AG08395 (cell line): Measurements from ENCODE around the gene OR6C65.
"Not testable (repeated sequence)": the region's sequence is repeated elsewhere in the genome, so short reads cannot be mapped to it uniquely, and the experiment has no call there.

ENCODE experiments used
- DNase-seq: peaks from one replicate; pipeline ENCODE4 v3.0.0; 2012; ENCODE audit warnings: mixed read lengths, low spot score

Gene OR6C65

GRCh38 chr12:55400229-55400628 is at the start of gene OR6C65:
TSS of gene OR6C65 (plus strand) at chr12:55400529. CDS start at chr12:55400529, 0 bp downstream.
- no peak for DNase-seq

GRCh38 chr12:55355338-55355737 is 45.0 kb upstream of the OR6C65 start:
- not testable (repeated sequence) for DNase-seq

GRCh38 chr12:55362675-55363074 is 37.7 kb upstream of the OR6C65 start, which contains the start of gene OR6C75:
TSS of gene OR6C75 (plus strand) at chr12:55362975. CDS start at chr12:55365111, 2,136 bp downstream.
- DNase-seq = no peak

- DNase-seq = no peak
These were observed 35.2 kb upstream of the OR6C65 start for GRCh38 chr12:55365086-55365485.

- no peak for DNase-seq
These were observed 27.8 kb upstream of the OR6C65 start for GRCh38 chr12:55372521-55372920.

- no peak for DNase-seq
These were observed 14.4 kb upstream of the OR6C65 start for GRCh38 chr12:55385891-55386290.

- no peak for DNase-seq
These were observed 8.1 kb upstream of the OR6C65 start for GRCh38 chr12:55392032-55392795.

GRCh38 chr12:55396326-55396725 is 4.0 kb upstream of the OR6C65 start:
- no peak for DNase-seq

GRCh38 chr12:55407866-55408265 is 7.5 kb downstream of the OR6C65 start:
- no peak for DNase-seq

GRCh38 chr12:55409133-55409532 is 8.8 kb downstream of the OR6C65 start:
- not testable (repeated sequence) for DNase-seq

GRCh38 chr12:55412138-55412537 is 11.8 kb downstream of the OR6C65 start:
- DNase-seq = not testable (repeated sequence)

- DNase-seq = not testable (repeated sequence)
These were observed 13.4 kb downstream of the OR6C65 start for GRCh38 chr12:55413498-55414388.

GRCh38 chr12:55414396-55414823 is 14.1 kb downstream of the OR6C65 start:
- DNase-seq = not testable (repeated sequence)

GRCh38 chr12:55414889-55415288 is 14.6 kb downstream of the OR6C65 start:
- not testable (repeated sequence) for DNase-seq

GRCh38 chr12:55416961-55417360 is 16.6 kb downstream of the OR6C65 start:
- DNase-seq = no peak

GRCh38 chr12:55420307-55420962 is 20.1 kb downstream of the OR6C65 start:
- no peak for DNase-seq

- DNase-seq = no peak
These were observed 25.6 kb downstream of the OR6C65 start, which contains the start of gene OR6C76 for GRCh38 chr12:55425954-55426353. TSS of gene OR6C76 (plus strand) at chr12:55426254. CDS start at chr12:55426254, 0 bp downstream.

- DNase-seq = no peak
These were observed 28.3 kb downstream of the OR6C65 start for GRCh38 chr12:55428331-55429243.

GRCh38 chr12:55441233-55441632 is 40.9 kb downstream of the OR6C65 start:
- DNase-seq = not testable (repeated sequence)

- no peak for DNase-seq
These were observed 43.4 kb downstream of the OR6C65 start, which contains the start of gene OR6C2 for GRCh38 chr12:55443776-55444175. TSS of gene OR6C2 (plus strand) at chr12:55444076. CDS start at chr12:55452214, 8,138 bp downstream.

- no peak for DNase-seq
These were observed 45.0 kb downstream of the OR6C65 start for GRCh38 chr12:55445357-55445756.
